ENCODE measurements around the gene COX10.

COX10 gene

GRCh38 chr17:14245002-14245401 lies 175.7 kb downstream of the COX10 start:
- intact Hi-C loops (cut with DNase I; ENCODE audit: low total_unique reads) = no loop called here
- no peak for DNase-seq
- H3K9me3 ChIP-seq = no peaks in the 10 kb centered on the region
- H3K4me3 ChIP-seq = no peak overlapping the region
- H3K36me3 ChIP-seq = no peaks in the 10 kb centered on the region
- no peak for TF ChIP-seq CTCF (IDR thresholded peaks at IDR 0.05)
- no peaks in the 10 kb centered on the region for H3K4me1 ChIP-seq
- H3K27me3 ChIP-seq = no peaks in the 10 kb centered on the region
- H3K27ac ChIP-seq = no peak overlapping the region

GRCh38 chr17:14245629-14246028 lies 176.3 kb downstream of the COX10 start:
- intact Hi-C loops (cut with DNase I; ENCODE audit: low total_unique reads) = no loop called here
- DNase-seq = no peak
- Histone ChIP-seq H3K4me3 (no peak overlapping the region), H3K9me3 (no peaks in the 10 kb centered on the region), H3K27me3 (no peaks in the 10 kb centered on the region), H3K36me3 (no peaks in the 10 kb centered on the region), H3K4me1 (no peaks in the 10 kb centered on the region), H3K27ac (no peak overlapping the region)
- TF ChIP-seq CTCF (IDR thresholded peaks at IDR 0.05) = no peak

Data from tibial artery (tissue), 4 donors.